Esophagus squamous epithelium (tissue), 4 donors: Measurements from ENCODE around the gene TSHZ2.

Experiments
- CTCF ChIP-seq, 6 experiments: fragments of 450-650 bp in 4 of 6; fragments of 200-600 bp in 2 of 6; sonication (generic) in 2 of 6; IDR thresholded peaks; one replicate each; pipeline ENCODE4 v1.5.1; 2016 to 2019; ENCODE audit warnings: antibody characterized with exemption in 6 of 6, mild to moderate bottlenecking in 4 of 6, moderate library complexity in 4 of 6
- POLR2A ChIP-seq, 4 donors: fragments of 450-650 bp; IDR thresholded peaks; one replicate each; pipeline ENCODE4 v1.6.1; 2017; ENCODE audit warnings: antibody characterized with exemption in 4 of 4, mild to moderate bottlenecking in 4 of 4, moderate library complexity in 3 of 4

- TF ChIP-seq CTCF (IDR thresholded peaks at IDR 0.05) (no peak), POLR2A (IDR thresholded peaks at IDR 0.05) (no peak)
Observed at GRCh38 chr20:53038299-53038698, 66.1 kb downstream of the TSHZ2 start.
